ENCODE results near the gene CDC123.
"Not testable (repeated sequence)": the region's sequence is repeated elsewhere in the genome, so short reads cannot be mapped to it uniquely, and the experiment has no call there.

Gene CDC123

GRCh38 chr10:12262278-12262981, 66.4 kb downstream of the CDC123 start:
- no peaks in the 10 kb centered on the region for H3K27me3 ChIP-seq (ENCODE audit: control insufficient read depth in 1 of 2, insufficient read depth in 2 of 2, low read length in 2 of 2)
- H3K4me1 ChIP-seq (ENCODE audit: insufficient read depth, low read length): peaks cover 15% of the 10 kb centered on the region
- no peaks in the 10 kb centered on the region for H3K36me3 ChIP-seq (ENCODE audit: insufficient read depth, low read length)
- H3K9me3 ChIP-seq (ENCODE audit: low read length): no peaks in the 10 kb centered on the region
- H3K4me3 ChIP-seq (ENCODE audit: low read depth in 1 of 2, low read length in 2 of 2): no peak overlapping the region
- no peak overlapping the region for H3K9ac ChIP-seq (ENCODE audit: low read length)
- no peak overlapping the region for H3K27ac ChIP-seq (ENCODE audit: low read depth, low read length)

DNA sequence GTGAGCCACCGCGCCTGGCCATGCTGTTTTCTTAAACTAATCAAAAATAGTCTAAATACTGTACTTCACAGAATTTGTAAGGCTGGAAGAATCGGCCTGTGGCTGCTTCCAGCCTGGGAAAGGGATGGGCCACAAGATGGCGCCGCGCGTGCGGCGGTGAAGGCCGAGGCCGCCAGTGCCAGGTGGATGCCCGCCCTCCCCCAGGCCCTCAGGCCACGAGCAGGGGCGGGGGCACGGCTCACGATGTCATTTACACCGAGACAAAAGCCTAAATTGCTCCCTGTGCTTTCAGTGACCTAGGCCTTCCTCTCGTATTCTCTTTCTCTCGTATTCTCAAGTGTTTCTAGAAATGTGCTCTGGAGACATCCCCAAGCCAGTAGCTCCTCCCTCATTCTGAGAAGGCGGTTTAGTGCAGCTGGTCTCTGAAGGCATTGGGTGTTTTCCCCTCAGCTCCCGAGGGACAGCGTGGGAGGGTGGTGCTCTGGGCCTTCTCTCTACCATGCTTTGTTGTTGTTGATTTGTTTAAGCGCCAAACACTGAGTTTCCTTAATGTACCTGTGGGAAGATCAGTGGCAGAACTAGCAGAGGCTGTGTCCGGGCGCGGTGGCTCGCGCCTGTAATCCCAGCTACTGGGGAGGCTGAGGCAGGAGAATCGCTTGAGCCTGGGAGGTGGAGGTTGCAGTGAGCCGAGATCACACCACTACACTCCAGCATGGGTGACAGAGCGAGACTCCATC, 68.4 kb downstream of the CDC123 start:
- H3K27me3 ChIP-seq (ENCODE audit: control insufficient read depth in 1 of 2, insufficient read depth in 2 of 2, low read length in 2 of 2): no peaks in the 10 kb centered on the region
- H3K27ac ChIP-seq (ENCODE audit: low read depth, low read length): peak overlapping the region; percentile 41
- H3K9me3 ChIP-seq (ENCODE audit: low read length): no peaks in the 10 kb centered on the region
- no peaks in the 10 kb centered on the region for H3K36me3 ChIP-seq (ENCODE audit: insufficient read depth, low read length)
- peak overlapping the region; percentile 33 for H3K9ac ChIP-seq (ENCODE audit: low read length)
- H3K4me1 ChIP-seq (ENCODE audit: insufficient read depth, low read length): peaks cover 15% of the 10 kb centered on the region
- peak overlapping the region; percentile 44 to 50 for H3K4me3 ChIP-seq (ENCODE audit: low read depth in 1 of 2, low read length in 2 of 2)

GRCh38 chr10:12269056-12269455, 73.1 kb downstream of the CDC123 start:
- Histone ChIP-seq H3K27ac (ENCODE audit: low read depth, low read length) (no peak overlapping the region), H3K4me1 (ENCODE audit: insufficient read depth, low read length) (peaks cover 27% of the 10 kb centered on the region), H3K27me3 (ENCODE audit: control insufficient read depth in 1 of 2, insufficient read depth in 2 of 2, low read length in 2 of 2) (no peaks in the 10 kb centered on the region), H3K9ac (ENCODE audit: low read length) (no peak overlapping the region), H3K36me3 (ENCODE audit: insufficient read depth, low read length) (no peaks in the 10 kb centered on the region), H3K4me3 (ENCODE audit: low read depth in 1 of 2, low read length in 2 of 2) (no peak overlapping the region), H3K9me3 (ENCODE audit: low read length) (no peaks in the 10 kb centered on the region)

DNA sequence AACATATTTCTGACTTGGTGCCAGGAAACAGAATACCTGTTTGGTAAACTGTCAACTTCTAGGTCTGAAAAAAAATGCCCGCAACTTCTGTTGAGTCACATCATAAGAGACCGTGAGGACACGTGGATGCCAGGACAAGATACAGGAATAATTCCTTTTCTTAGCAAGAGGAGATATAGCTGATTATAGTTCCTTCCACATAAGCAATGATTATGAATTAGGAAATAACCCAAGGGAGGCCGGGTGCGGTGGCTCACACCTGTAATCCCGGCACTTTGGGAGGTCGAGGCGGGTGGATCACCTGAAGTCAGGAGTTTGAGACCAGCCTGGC, 75.2 kb downstream of the CDC123 start:
- no peaks in the 10 kb centered on the region for H3K27me3 ChIP-seq (ENCODE audit: control insufficient read depth in 1 of 2, insufficient read depth in 2 of 2, low read length in 2 of 2)
- no peaks in the 10 kb centered on the region for H3K36me3 ChIP-seq (ENCODE audit: insufficient read depth, low read length)
- H3K4me1 ChIP-seq (ENCODE audit: insufficient read depth, low read length): peaks cover 12% of the 10 kb centered on the region
- H3K4me3 ChIP-seq (ENCODE audit: low read depth in 1 of 2, low read length in 2 of 2): no peak overlapping the region
- H3K9ac ChIP-seq (ENCODE audit: low read length): no peak overlapping the region
- peak overlapping the region; percentile 57 for H3K27ac ChIP-seq (ENCODE audit: low read depth, low read length)
- no peaks in the 10 kb centered on the region for H3K9me3 ChIP-seq (ENCODE audit: low read length)

GRCh38 chr10:12277862-12278261, 81.9 kb downstream of the CDC123 start:
- H3K27me3 ChIP-seq (ENCODE audit: control insufficient read depth in 1 of 2, insufficient read depth in 2 of 2, low read length in 2 of 2); H3K9me3 ChIP-seq (ENCODE audit: low read length); H3K4me1 ChIP-seq (ENCODE audit: insufficient read depth, low read length); H3K9ac ChIP-seq (ENCODE audit: low read length); H3K36me3 ChIP-seq (ENCODE audit: insufficient read depth, low read length); H3K4me3 ChIP-seq (ENCODE audit: low read depth in 1 of 2, low read length in 2 of 2); H3K27ac ChIP-seq (ENCODE audit: low read depth, low read length): not testable (repeated sequence)

DNA sequence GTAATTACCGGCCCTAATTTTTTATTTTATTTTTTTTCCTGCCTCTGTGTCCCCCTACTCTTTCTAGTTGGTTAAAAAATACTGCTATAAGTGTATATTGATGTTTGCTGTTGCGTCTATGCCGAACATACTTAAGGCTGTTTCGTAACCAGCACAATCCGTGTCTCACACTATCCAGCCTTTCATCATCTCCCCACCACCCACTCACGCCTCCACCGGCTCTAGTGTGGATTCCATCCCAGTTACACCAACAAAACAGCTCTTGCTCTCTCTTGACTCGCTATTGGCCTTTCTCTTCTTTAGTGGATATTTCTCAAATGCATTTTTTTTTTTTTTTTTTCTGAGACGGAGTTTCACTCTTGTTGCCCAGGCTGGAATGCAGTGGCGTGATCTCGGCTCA, 83.3 kb downstream of the CDC123 start:
- Histone ChIP-seq H3K4me3 (ENCODE audit: low read depth in 1 of 2, low read length in 2 of 2) (no peak overlapping the region), H3K9me3 (ENCODE audit: low read length) (no peaks in the 10 kb centered on the region), H3K9ac (ENCODE audit: low read length) (no peak overlapping the region), H3K27me3 (ENCODE audit: control insufficient read depth in 1 of 2, insufficient read depth in 2 of 2, low read length in 2 of 2) (no peaks in the 10 kb centered on the region), H3K27ac (ENCODE audit: low read depth, low read length) (no peak overlapping the region), H3K4me1 (ENCODE audit: insufficient read depth, low read length) (no peaks in the 10 kb centered on the region), H3K36me3 (ENCODE audit: insufficient read depth, low read length) (no peaks in the 10 kb centered on the region)

DNA sequence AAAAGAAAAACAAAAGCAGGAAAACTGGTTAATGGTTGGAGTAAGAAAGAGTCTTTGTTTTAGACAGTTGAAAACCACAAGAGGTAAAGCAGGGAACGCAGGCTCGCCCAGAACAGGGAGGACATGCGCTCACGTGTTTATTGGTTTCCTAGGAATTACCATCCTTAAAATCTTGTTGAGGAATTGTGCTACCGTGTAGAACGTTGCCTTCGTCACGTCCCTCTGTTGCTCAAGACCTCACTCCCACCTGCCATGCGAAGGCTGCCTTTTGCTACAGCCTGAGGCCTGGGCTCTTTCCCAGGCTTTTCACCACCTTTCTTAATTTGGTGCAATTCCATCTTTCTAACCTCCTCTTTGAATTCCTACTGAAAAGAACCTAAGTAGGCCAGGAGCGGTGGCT, 91.8 kb downstream of the CDC123 start:
- H3K27me3 ChIP-seq (ENCODE audit: control insufficient read depth in 1 of 2, insufficient read depth in 2 of 2, low read length in 2 of 2): no peaks in the 10 kb centered on the region
- no peak overlapping the region for H3K27ac ChIP-seq (ENCODE audit: low read depth, low read length)
- H3K36me3 ChIP-seq (ENCODE audit: insufficient read depth, low read length): no peaks in the 10 kb centered on the region
- no peak overlapping the region for H3K4me3 ChIP-seq (ENCODE audit: low read depth in 1 of 2, low read length in 2 of 2)
- H3K4me1 ChIP-seq (ENCODE audit: insufficient read depth, low read length): no peaks in the 10 kb centered on the region
- no peaks in the 10 kb centered on the region for H3K9me3 ChIP-seq (ENCODE audit: low read length)
- H3K9ac ChIP-seq (ENCODE audit: low read length): no peak overlapping the region

DNA sequence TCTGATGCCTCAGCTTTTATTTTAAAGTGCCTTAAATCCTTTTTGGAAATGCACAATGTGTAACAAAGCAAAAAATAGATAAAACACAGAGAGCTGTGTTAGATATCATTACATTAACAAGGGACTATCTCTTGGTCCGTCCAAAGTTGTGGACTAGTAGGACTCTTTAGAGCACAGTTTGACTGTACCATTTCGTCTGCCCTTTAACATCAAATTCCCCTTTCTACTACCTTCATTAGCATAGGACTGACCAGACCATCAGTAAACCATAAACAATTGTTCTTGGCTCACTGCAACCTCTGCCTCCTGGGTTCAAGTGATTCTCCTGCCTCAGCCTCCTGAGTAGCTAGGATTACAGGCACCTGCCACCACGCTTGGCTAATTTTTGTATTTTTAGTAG, 101.8 kb downstream of the CDC123 start:
- not testable (repeated sequence) for H3K27me3 ChIP-seq (ENCODE audit: control insufficient read depth in 1 of 2, insufficient read depth in 2 of 2, low read length in 2 of 2); H3K9ac ChIP-seq (ENCODE audit: low read length); H3K9me3 ChIP-seq (ENCODE audit: low read length); H3K4me3 ChIP-seq (ENCODE audit: low read depth in 1 of 2, low read length in 2 of 2); H3K27ac ChIP-seq (ENCODE audit: low read depth, low read length); H3K4me1 ChIP-seq (ENCODE audit: insufficient read depth, low read length); H3K36me3 ChIP-seq (ENCODE audit: insufficient read depth, low read length)

DNA sequence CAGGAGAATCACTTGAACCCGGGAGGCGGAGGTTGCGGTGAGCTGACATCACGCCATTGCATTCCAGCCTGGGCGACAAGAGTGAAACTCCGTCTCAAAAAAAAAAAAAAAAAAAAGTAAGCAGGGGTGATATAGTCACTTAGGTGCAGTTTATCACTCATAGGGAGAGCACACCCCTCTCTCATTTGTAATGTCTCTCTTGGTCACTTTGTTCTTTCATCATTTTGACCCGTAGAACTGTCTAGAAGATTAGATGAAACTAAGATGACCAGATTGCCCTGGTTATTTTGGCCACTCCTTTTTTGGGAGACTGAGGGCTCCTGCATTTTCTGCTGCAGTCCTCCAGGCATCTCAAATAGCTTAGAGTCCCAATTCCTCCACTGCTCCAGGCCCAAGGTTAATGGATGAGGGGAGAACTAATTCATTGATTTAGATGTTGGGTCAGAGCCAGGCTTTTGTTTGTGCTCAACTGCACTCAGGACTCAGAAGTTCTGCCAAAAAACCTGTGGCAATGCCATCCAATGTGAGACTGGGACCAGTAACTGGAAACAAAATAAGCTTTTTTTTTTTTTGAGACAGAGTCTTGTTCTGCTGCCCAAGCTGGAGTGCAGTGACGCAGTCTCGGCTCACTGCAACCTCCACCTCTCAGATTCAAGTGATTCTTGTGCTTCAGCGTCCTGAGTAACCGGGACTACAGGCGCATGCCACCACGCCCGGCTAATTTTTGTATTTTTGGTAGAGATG, 103.4 kb downstream of the CDC123 start:
- Histone ChIP-seq H3K27ac (ENCODE audit: low read depth, low read length) (no peak overlapping the region), H3K27me3 (ENCODE audit: control insufficient read depth in 1 of 2, insufficient read depth in 2 of 2, low read length in 2 of 2) (no peaks in the 10 kb centered on the region), H3K4me3 (ENCODE audit: low read depth in 1 of 2, low read length in 2 of 2) (no peak overlapping the region), H3K9ac (ENCODE audit: low read length) (no peak overlapping the region), H3K4me1 (ENCODE audit: insufficient read depth, low read length) (no peaks in the 10 kb centered on the region), H3K36me3 (ENCODE audit: insufficient read depth, low read length) (no peaks in the 10 kb centered on the region), H3K9me3 (ENCODE audit: low read length) (no peaks in the 10 kb centered on the region)
